Umbilical cord (tissue), 2 donors: ENCODE data around the gene MAT2B. TPM values are rescaled to one million over a fixed set of nuclear protein-coding genes. Genes with fewer than 3 reads are reported as not detected.
"Not testable (repeated sequence)": the region's sequence is repeated elsewhere in the genome, so short reads cannot be mapped to it uniquely, and the experiment has no call there.

ENCODE experiments used
- DNase-seq: peaks from one replicate; pipeline ENCODE4 v3.0.0-alpha.2; 2015; ENCODE audit warnings: low spot score
- total RNA-seq: library from RNA; depleted of rRNA; stranded (reverse); fragments of >200 nt; gene quantifications from one replicate; pipeline ENCODE4 v1.2.3, GENCODE V29; 2014; ENCODE audit warnings: low replicate concordance; ENCODE audit not compliant: insufficient read depth

The MAT2B gene
- total RNA-seq, 1 donor from 2014 or later: 84.7 TPM

DNA sequence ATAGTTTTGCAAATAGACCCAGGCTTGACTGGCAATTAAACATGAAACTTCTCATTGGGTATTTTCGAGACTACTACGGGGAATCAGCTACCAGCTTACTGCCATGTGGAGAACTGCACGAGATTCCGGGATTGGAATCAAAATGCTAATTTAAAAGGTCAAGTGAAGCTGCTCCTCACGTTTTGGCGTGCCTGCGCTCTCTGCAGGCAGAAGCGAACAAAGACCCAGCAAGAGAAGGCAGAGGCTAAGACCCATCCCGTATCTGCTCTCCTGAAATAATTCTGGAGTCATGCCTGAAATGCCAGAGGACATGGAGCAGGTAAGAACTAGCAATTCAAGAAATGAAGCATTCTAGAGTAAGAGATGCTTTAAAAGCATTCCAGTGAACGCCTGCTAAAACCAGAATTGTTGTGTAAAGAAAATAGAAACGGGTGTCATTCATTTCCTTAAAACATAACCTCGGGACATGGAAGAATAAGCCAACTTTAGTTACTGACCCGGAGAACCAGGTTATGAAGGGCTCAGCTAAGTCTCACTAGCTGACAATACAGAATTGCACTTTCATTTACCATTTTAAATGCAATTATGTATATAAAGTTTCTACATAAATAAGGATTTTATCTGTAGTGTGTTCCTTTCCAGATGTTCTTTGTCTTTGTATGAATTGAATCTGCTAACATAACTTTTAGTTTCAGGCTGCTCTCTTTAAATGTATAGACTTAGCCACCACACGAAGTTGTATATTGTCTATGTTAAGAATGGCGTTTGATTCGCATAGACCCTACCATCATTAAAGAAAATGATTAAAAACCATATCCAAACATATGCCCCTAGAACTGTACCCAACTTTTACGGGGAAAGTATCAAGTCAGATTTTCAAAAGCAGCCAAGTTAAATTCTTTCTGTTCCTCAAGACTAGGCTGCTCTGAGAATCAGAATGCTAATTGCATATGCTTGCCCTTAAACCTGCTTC lies 2.0 kb upstream of the MAT2B start:
- peak; percentile 90 for DNase-seq

DNA sequence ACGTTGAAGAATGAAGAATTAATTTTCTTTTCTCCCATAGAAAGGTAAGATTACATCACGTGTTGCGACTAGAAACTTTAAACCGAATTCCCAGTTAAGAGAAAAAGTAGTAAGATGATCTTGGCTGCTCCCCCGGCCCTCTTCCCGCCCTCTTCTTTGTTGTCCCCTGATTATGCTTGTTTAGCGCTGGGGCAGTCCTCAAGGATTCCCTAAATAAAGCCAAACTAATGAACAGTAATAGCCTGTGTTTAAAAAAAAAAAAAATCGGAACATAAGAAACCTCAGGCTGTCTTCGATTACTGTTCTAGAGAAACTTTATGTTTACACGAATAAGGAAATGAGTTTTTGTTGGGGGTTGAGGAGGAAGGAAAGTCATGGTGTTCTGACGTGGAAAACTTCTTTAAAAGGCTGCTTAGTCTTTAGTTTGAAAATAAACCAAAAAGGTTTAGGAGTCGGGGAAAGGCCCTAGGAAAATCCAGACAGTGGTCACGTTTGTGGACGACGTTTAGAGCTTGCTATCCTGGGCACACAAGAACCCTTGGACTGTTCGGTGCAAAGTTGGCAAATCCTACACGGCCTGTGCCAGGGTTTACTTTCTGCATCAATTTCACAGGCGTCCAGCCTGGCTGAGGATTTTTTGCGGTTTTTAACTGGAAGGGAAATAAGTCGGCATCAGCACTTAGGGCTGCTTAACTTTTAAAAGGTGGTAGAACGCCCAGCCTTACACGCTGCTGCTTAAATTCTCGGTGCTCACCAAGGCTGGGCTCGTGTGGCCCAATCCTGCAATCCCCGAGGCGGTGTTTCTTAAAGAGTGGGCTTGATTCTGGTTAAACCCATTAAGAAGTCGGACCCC lies 1.1 kb upstream of the MAT2B start:
- peak; percentile 76 for DNase-seq

DNA sequence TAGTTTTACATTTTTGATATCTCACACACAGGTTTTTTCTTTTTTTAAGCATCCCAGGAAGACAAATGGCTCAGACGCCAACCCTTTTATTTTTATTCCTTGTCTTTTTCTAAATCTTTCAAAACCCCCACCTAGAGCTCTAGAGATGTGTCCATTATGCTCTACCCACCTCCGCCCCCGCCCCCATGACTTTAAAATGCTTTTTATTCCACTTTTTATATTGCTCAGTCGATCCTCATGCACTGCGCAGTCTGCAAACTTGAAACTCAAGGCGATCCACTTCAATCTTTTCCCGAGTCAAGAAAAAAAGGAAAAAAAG lies 411 bp upstream of the MAT2B start:
- no peak for DNase-seq

DNA sequence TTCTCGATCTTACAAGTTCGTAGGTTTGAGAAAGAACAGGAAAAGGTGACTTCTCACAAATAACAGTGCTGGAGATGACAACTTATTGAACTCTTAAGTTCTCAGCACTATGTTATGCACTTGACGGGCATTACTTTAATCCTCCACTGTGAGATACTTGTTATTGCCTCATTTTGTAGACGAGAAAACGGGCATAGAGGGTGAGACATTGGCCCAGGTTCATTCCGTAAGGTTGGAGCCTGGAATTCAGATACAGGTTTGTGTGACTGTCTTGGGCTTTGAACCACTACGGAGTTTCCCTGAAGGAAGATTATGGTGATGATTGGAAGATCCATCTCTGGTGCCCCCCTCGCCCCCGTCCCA lies 657 bp downstream of the MAT2B start:
- no peak for DNase-seq

DNA sequence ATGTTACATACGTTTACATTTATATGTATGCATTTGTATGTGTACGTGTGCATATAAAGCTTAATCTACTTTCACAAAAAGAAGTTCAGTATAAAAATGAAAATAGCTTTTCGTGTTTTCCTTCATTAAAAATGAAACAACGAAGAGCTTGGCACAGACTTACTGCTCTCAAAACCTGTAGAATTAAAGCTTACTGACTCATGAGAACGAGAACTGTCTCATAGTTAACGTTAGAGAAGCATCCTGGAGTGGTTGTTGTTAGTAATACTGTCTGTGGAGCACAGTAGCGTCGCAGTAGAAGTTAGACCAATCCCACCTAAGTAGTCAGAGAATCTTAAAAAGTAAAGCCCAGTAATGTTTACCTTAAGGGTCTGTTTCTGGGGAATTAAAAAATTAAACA lies 1.3 kb downstream of the MAT2B start:
- peak; percentile 37 for DNase-seq

DNA sequence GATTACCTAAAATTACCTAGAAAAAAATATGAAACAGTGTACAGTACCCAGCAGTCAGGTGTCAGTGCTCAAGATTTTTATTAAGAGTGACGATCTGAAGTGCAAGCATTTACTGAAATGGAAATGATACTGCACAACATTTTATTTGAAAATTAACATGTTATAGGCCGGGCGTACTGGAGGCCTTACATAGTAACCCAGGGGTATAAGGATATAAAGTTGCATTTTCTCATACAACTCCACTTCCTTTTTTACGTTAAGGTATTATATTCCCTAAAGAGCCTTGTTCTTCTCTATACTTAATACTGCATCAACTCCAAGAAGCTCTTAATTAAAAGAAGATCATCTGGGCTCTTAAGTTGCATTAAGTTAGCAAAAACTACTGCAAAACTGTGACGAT lies 3.3 kb downstream of the MAT2B start:
- no peak for DNase-seq

DNA sequence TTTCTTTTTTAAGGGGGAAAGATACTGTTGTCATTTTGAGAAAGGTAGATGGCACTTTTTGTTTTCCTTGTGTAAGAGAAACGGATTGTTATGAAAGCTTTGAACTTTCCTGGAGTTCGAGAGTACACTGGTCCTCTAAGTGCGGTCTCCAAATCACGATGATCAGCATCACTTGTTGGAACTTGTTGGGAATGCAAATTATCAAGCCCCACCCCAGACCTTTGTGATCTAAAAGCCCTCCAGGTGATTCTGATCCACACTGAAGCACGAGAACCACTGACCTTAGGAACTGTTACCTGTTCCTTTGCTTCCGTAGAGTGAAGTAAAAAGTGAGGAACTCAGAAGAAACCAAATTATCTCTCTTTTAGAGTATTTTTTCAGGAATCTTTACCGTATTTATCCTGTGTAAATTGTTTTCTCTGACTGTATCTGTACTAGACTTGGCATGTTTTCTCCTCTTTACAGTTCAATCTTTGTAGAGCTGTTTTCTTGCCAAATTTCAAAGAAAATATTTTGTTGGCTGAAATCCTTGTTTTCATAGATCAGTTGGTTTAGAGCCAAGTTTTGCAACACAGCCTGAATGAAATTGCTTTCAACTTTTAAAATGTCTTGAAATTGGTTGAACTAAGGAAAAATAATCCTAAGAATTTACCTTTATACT lies 4.0 kb downstream of the MAT2B start:
- peak; percentile 80 for DNase-seq

DNA sequence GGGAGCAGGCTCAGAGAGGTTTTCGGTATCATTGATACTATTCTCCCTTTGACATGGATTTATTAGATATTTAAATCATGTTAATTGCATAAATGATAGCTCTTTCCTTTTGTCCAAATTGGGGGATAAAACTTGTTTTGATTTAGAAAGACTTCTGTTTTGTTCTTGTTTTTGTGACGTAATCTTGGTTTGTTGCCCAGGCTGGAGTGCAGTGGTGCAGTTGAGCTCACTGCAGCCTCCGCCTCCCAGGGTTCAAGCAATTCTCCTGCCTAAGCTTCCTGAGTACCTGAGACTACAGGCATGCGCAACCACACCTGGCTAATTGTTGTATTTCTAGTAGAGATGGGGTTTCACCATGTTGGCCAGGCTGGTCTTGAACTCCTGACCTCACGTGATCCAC lies 7.1 kb downstream of the MAT2B start:
- no peak for DNase-seq

DNA sequence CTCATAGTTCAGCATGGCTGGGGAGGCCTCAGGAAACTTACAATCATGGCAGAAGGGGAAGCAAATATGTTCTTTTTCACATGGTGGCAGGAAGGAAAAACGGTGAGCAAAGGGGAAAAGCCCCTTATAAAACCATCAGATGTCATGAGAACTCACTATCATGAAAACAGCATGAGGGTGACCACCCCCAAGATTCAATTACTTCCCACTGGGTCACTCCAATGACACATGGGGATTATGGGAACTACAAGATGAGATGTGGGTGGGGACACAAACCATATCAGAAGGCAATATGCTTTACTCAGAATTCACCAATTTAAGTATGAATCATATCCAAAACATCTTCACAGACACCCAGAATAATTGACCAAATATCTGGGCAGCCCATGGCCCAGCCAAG lies 19.7 kb downstream of the MAT2B start:
- no peak for DNase-seq

DNA sequence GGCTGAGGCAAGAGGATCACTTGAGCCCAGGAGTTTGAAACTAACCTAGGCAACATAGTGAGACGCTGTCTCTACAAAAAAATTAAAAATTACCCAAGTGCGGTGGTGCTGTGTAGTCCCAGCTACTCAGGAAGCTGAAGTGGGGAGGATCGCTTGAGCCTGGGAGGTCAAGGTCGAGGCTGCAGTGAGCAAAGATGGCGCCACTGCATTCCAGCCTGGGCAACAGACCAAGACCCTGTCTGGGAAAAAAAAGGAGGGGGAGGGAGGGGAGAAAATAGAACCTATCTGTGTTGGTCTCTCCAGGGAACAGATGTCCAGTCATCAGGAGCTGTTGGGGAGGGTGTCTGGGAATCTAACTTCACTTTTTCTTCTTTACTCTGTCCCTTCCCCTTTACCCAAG lies 24.3 kb downstream of the MAT2B start:
- no peak for DNase-seq

DNA sequence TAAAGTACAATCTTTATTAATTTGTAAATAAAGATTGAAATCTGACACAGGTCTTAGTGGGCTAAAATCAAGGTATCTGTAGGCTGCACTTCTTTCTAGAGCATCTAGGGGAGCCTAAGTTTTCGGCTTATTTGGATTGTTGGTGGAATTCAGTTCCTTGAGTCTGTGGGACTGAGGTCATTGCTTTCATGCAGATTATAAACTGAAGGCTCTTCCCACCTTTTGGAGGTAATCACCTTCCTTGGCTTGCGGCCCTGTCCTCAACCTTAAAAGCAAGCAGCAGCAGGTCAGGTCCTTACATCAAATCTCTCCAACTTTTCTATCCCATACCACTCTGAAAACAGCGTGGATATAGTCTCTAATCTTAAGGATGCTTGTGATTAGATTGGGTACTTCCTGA lies 25.9 kb downstream of the MAT2B start:
- DNase-seq: no peak

DNA sequence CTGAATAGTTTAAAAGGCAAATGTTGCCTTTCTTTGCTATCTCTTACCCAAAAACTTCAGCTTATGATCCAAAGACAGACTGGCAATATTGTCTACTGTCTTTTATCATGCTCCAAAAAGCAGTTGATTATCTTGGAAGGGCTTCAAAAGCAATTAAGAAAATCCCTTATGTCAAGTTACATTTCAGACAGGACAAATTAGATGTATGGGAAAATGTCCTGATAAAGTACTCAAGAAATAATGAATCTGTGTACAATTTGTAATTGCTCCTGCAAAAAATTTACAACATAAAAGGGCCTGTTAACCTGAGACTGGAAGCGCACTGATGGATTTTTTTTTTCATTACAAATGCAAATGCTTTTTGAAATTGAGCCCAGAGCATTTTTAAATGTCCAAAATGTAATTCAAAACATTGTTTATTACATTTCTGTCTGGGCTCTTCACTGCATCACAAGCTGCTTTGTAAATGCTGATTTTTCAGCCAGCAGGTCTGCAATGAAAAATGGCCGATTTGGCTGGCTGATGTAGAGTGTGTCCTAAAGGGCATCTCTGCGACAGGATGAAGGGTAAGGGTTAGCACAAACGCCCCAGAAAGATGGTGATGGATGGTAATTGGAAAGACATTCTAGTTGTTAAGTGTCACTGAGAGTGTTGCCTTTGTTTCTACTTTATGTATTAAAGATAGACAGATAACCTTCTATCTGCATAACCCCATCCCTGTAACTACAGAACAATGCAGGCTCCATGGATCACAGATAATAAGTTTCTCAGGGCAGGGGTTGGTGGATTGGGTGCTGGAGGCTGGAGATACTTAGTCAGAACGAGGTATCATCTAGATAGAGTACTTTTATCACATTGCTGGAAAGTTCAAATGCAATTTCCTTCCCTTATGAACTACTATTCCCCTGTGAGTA lies 27.0 kb downstream of the MAT2B start:
- no peak for DNase-seq

DNA sequence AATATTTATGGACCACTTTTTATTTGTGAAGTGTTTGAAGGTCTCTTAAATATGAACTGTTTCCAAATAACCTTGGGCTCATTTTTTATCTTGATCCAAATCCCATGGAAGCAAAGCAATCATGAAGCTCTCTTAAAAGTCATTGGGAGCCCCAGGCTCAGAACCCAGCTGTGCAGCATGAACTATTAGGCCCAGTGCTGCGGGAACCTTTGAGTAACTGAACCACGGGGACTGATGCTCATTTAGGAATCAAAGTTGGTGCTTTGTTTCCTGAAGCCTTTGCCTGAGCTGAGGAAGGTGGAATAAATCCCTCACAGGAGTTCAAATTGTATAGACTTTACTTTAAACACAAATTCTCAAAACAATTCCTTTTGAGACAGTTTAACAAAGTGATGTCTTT lies 27.8 kb downstream of the MAT2B start:
- no peak for DNase-seq

DNA sequence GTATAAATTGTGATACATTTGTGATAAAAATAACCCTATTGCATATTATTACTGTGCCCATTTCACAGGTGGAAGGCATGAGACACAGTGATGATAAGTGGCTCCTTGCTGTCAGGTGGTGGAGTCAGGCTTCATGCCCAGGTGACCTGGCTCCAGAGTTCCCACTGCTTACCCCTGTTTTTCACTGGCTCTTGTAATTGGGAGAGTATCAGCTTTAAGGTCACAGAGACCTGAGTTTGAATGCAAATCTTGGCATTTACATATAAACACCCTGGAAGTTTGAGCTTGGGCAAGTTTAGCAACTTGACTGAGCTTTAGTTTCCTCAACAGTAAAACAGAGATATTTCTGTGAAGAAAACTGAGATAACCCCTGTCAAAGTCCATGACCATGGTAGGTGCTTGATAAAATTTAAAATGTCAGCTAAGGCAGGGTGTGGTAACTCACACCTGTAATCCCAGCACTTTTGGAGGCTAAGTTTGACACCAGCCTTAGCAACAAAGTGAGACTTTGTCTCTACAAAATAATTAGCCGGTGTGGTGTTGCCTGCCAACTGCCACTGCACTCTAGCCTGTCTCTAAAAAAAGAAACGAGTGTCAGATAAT lies 29.2 kb downstream of the MAT2B start:
- no peak for DNase-seq

DNA sequence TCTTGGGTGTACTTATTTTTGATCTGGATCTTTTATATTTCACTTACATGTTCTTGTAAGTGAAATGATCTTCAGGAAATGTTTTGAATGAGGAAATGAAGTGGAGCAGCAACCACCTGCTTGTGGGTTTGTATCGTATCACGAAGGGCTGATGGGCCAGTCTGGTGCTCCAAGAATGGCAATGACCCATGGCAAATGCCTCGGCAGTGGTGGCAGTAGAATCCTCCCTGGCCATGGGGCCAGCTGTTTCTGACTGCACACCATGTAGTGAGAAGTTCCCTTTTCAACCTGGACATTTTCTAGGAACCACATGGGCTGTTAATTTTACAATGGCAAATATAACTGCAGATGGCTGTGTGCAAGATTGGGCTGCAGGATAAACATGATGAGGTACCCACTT lies 29.9 kb downstream of the MAT2B start:
- DNase-seq: no peak

DNA sequence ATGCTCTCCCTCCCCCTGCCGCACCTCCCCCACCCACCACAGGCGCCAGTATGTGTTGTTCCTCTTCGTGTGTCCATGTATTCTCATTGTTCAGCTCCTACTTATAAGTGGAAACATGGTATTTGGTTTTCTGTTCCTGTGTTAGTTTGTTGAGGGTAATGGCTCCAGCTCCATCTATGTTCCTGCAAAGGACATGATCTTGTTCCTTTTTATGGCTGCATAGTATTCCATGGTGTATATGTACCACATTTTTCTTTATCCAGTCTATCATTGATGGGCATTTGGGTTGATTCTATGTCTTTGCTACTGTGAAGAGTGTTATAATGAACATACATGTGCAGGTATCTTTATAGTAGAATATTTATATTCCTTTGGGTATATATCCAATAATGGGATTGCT lies 31.0 kb downstream of the MAT2B start:
- DNase-seq: not testable (repeated sequence)

DNA sequence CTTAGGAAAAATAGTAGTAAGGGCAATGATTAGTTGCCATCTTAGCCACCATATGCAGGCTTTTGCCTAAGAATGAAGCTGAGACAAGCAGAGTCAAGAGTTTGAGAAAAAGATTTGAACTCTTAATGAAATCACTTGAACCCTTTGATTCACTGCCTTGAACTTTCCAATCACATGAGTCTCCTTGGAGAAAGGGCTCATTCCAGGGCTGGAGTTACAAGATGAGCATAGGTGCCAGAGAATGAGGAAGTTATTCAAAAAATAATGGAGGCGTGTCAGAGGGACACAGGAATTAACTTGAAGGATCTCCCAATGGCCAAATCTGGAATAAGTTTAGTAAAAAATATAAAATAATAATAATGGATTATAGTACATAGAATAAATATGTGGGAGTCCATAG lies 35.3 kb downstream of the MAT2B start:
- no peak for DNase-seq

DNA sequence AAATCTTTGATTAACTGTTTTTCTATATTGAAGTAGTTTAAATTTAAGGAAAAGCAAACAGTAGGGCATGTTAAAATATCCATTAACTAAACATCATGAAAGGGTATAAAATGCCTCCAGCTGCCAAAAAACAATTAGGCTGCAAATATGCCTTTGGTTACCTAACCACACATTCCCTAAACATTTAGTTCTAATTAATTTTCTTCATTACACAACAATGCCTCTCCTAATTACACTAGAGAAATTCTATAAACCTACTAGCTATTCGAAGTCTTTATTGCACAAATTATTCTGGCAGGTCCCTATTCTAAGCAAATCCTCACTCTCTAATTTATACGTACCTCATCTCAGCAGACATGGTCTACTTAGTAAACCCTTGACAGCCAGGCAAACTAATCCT lies 37.4 kb downstream of the MAT2B start:
- DNase-seq: no peak

DNA sequence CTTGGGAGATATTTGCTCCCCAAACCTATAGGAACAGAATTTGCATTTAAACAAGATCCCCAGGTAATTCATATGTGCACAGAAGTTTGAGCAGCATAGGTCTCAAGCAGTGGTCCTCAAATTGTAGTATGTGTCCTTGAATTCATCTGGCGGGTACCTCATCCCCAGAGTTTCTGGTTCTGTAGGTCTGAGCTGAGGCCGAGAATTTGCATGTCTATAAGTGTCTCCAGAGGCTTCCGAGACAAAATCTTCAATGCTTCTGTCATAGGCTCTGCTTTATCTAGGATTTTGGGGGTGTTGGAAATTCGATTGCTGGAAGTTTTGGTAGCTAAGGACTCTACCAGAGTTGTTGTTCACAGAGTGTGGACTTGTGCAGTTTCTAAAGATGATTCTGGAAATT lies 38.6 kb downstream of the MAT2B start:
- DNase-seq: no peak

DNA sequence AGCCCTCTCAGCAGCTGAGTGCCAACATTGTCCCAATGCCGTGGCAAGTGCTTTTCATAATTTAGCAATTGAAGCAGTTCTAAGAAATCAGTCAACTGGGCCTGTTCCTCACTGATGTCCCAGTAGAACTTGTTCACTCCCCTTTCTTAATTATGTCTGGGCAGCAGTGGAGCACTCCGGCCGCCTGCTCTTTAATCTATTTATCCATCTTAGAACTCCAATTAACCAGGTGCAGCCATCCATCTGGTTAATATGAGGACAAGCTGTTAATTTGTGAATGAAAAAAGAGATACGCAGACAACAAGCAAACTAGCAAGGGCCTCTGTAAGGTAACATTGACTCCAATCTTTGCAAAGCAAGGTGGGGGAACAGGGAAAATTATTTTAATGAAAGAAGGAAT lies 39.4 kb downstream of the MAT2B start:
- no peak for DNase-seq

DNA sequence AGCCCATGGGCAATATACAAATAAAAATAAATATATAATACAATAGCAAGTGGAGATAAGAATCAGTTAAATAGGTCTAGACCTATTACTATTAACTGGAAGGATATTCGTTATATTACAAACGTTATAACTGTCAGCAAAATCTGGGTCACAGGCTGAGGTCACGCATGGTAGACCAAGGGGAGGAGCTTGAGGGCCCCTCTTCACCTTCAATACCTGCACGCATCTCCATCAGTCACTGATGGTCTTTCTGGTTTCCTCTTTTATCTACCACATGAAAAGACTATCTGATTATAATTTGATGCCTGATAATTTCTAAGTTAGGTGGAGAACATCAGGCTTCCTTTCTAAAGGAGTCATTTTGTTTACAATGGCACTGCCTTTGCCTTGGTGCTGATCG lies 43.2 kb downstream of the MAT2B start:
- no peak for DNase-seq
